ENCODE measurements around the gene TEDC1. TPM values are rescaled to one million over a fixed set of nuclear protein-coding genes. Genes with fewer than 3 reads are reported as not detected.

The TEDC1 gene, protein sequence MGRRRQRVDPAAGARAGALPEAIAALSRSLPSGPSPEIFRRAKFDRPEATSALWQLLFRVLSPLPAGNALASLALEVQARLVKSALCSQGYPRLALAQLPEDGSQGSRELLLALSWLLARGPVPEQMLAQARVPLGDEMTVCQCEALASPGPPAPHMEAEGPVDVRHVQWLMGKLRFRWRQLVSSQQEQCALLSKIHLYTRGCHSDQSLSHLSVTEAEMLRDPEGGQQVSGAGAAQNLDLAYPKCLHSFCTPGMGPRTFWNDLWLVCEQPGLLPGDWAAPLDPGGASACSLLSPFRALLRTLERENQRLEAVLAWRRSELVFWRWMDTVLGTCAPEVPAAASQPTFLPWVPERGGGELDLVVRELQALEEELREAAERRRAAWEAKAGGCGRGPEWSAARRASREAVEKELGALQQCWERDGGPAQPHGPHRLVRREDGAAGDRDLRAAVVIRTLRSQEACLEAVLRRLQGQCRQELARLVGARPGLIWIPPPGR
- total RNA-seq, result 16.7 and 18.1 TPM in 2 replicates

DNA sequence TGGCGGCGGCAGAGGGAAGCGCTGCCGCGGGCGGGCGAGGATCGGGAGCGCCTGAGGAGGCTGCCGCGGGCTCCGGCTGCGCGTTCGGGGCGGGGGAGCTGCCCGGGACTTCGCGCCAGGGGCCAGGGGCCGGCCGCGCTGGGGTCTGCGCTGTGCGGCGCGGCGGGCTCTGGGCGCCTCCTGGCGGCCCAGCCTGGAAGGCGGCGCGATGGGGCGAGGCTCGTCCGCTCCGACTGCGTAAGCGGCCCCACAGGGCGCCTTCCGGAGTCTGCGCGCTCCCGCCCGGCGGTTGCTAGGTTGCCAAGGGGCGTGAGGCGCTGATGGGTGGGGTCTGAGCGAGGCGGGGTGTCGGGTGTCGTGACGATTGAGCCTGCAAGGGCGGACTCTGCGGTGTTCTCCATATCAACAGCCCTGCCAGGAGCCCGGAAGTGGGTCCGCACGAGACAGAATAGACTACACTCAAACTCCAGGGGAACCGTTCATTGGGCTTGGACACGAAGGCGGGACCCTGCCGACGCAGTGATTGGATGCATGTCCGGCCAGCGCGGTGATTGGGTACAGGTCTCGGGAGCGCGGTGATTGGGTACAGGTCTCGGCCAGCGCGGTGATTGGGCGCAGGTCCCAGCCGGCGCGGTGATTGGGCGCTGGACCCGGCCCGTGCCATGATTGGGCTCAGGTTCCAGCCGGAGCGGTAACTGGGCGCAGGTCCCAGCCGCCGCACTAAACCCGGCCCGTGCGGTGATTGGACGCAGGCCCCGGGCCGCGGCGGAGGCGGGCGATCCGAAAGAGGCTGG lies at the start of gene TEDC1:
TSS of gene TEDC1 (plus strand) at position 675 of the 794 bp plus-strand sequence. CDS start 130 bp downstream, outside the sequence.
- H3K4me1 Mint-ChIP-seq, result peaks cover 33% of the 10 kb centered on the region
- CTCF ChIA-PET, result interaction anchor here (1.0 to 4.1 kb wide), 14 partner anchors 10 to 400 kb away, joined by 3 to 104 read pairs (median 8); partner anchors contain the start of gene TEX22
- TF ChIP-seq, protein P1, sequence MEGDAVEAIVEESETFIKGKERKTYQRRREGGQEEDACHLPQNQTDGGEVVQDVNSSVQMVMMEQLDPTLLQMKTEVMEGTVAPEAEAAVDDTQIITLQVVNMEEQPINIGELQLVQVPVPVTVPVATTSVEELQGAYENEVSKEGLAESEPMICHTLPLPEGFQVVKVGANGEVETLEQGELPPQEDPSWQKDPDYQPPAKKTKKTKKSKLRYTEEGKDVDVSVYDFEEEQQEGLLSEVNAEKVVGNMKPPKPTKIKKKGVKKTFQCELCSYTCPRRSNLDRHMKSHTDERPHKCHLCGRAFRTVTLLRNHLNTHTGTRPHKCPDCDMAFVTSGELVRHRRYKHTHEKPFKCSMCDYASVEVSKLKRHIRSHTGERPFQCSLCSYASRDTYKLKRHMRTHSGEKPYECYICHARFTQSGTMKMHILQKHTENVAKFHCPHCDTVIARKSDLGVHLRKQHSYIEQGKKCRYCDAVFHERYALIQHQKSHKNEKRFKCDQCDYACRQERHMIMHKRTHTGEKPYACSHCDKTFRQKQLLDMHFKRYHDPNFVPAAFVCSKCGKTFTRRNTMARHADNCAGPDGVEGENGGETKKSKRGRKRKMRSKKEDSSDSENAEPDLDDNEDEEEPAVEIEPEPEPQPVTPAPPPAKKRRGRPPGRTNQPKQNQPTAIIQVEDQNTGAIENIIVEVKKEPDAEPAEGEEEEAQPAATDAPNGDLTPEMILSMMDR (IDR thresholded peaks at IDR 0.05), result peak; percentile 57

DNA sequence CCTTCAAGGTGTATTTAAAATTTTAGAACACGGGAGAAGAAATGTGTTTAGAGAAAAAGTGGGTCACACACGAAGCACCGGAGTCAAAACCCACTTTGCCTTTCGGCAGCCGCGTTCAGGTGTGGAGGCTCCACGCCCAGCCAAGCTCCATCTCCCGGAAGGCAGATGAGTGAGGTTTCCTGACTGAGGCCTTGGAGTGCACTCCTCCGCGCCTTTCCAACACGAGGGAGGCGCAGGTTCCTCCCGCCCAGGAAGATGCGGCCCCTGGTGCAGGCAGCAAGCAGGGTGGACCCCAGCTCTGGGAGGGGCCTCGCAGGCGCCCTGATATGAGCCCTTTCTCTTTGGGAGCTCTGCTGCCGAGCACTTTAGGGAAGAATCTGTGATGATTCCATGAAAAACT lies 48.9 kb upstream of the TEDC1 start:
- intact Hi-C loops (cut with micrococcal nuclease), result no loop called here
- no peak overlapping the region for H3K4me3 Mint-ChIP-seq
- H3K27me3 Mint-ChIP-seq, result no peaks in the 10 kb centered on the region
- ATAC-seq (ENCODE audit: low read depth) (no peak), DNase-seq (no peak)
- POLR2A ChIA-PET, result interaction anchor here (0.6 kb wide), 1 partner anchor 161 kb away, joined by 3 read pairs; no protein-coding TSS in a partner anchor
- TF ChIP-seq, protein P1 (IDR thresholded peaks at IDR 0.05), result no peak
- H3K9me3 Mint-ChIP-seq, result no peaks in the 10 kb centered on the region
- peaks cover 20% of the 10 kb centered on the region for H3K36me3 Mint-ChIP-seq (ENCODE audit: low read depth)
- CTCF ChIA-PET, result no interaction called here
- H3K27ac Mint-ChIP-seq, result no peak overlapping the region
- H3K4me1 Mint-ChIP-seq, result no peaks in the 10 kb centered on the region

More for the DNA sequence above, at the start of gene TEDC1:
- POLR2A ChIA-PET, result interaction anchor here (1.2 to 2.5 kb wide), 6 partner anchors 10 to 190 kb away, joined by 3 to 33 read pairs (median 11); partner anchors contain the start of genes BRF1 and TEX22
- peak; percentile 96 for DNase-seq
- no peaks in the 10 kb centered on the region for H3K9me3 Mint-ChIP-seq
- ATAC-seq (ENCODE audit: low read depth), result peak; percentile 73
- intact Hi-C loops (cut with micrococcal nuclease), result loop anchor here (1.0 to 5.0 kb wide), 14 partner anchors 14 to 738 kb away; partner anchors contain the start of genes BRF1, CDCA4, CLBA1 and GPR132
- peaks cover 2% of the 10 kb centered on the region for H3K36me3 Mint-ChIP-seq (ENCODE audit: low read depth)
- H3K27ac Mint-ChIP-seq, result peak within 1 kb of the TSS; percentile 97
- H3K27me3 Mint-ChIP-seq, result no peaks in the 10 kb centered on the region
- H3K4me3 Mint-ChIP-seq, result peak within 1 kb of the TSS; percentile 87

DNA sequence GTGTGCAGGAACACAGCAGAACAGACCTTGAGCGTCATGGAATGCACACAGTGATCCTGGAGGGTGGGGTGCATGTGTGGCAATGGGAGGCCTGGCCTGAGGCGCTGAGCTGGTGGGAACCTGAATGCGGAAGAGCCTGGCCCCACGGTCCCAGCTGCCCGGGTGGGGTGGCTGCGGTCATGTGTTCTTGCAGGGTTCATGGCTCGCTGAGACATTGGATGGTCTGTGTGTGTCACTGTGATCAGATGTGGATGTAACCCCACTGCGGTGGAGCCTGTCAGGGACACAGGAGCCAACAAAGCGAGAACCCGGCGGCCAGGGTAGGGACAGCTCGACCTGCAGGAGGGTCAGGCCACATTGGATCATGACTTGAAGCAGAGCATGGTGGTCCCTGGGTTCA lies 48.2 kb upstream of the TEDC1 start:
- no peaks in the 10 kb centered on the region for H3K4me1 Mint-ChIP-seq
- ChIA-PET POLR2A (no interaction called here), CTCF (no interaction called here)

DNA sequence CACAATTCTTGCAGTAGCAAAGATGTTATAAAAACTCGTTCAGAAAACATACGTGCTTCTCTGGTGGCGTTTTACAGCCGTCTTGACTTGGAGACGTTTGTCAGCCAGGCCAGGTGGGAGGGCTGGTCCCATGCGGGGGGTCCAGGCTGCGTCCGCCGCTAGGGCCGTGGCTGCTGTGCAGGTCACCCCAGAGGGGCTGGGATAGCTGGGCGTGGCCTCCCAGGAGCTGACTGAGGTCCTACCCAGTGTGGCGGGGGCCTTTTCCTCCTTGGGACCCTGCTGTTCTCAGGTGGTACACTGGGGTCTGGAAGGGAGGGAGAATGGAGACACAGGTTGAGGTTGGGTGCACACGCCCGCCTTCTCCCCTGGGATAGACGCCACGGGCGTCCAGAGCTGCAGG lies 46.2 kb upstream of the TEDC1 start:
- Mint-ChIP-seq H3K9me3 (no peaks in the 10 kb centered on the region), H3K4me3 (no peak overlapping the region), H3K4me1 (no peaks in the 10 kb centered on the region), H3K27ac (no peak overlapping the region), H3K27me3 (no peaks in the 10 kb centered on the region), H3K36me3 (ENCODE audit: low read depth) (peaks cover 18% of the 10 kb centered on the region)
- ATAC-seq (ENCODE audit: low read depth) (no peak), DNase-seq (no peak)
- ChIA-PET POLR2A (interaction anchor here (0.7 kb wide), 1 partner anchor 11 kb away, joined by 4 read pairs; no protein-coding TSS in a partner anchor), CTCF (no interaction called here)
- intact Hi-C loops (cut with micrococcal nuclease), result no loop called here
- TF ChIP-seq, protein P1 (IDR thresholded peaks at IDR 0.05), result no peak

More for the DNA sequence above, 48.2 kb upstream of the TEDC1 start:
- H3K4me3 Mint-ChIP-seq, result no peak overlapping the region
- no peaks in the 10 kb centered on the region for H3K9me3 Mint-ChIP-seq
- intact Hi-C loops (cut with micrococcal nuclease), result no loop called here
- H3K27me3 Mint-ChIP-seq, result no peaks in the 10 kb centered on the region
- ATAC-seq (ENCODE audit: low read depth) (no peak), DNase-seq (no peak)
- H3K27ac Mint-ChIP-seq, result no peak overlapping the region
- TF ChIP-seq, protein P1 (IDR thresholded peaks at IDR 0.05), result no peak
- H3K36me3 Mint-ChIP-seq (ENCODE audit: low read depth), result peaks cover 20% of the 10 kb centered on the region
